Measurements from ENCODE around the gene BCAR1. TPM values are rescaled to one million over a fixed set of nuclear protein-coding genes. Genes with fewer than 3 reads are reported as not detected.
A peak's percentile ranks its signal among the peaks of the same experiment; 100 is the strongest.

Gene BCAR1
- total RNA-seq, 1 donor from 2014 or later, result 71.7 TPM

GRCh38 chr16:75197522-75198134 is 53.8 kb downstream of the BCAR1 start:
- DNase-seq (ENCODE audit: low spot score) (peak; percentile 18), ATAC-seq (no peak)
- intact Hi-C loops (cut with DNase I), result loop anchor here (10.0 kb wide), 1 partner anchor 567 kb away; no protein-coding TSS in a partner anchor

DNA sequence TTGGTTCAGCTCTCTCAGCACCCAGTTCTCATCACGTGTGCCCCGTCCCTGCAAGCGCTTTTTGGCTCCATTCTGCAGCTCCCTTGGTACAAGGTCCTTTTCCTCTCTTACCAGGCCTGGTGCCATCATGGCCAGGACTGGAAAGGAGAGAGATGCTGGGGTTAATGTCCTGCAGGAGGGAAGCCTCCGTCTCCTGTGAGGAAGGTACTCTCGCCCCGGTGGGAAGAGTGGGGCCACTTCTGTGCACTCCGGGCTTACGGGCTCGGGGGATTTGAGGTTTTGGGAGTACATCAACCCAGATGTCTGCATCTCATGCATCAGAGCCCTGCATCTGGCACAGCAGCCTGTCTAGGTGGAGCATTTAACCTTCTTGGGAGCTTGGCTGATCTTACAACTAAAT is 54.6 kb downstream of the BCAR1 start:
- intact Hi-C loops (cut with DNase I), result loop anchor here (10.0 kb wide), 1 partner anchor 568 kb away; no protein-coding TSS in a partner anchor
- peak; percentile 30 for DNase-seq (ENCODE audit: low spot score)
- no peak for ATAC-seq

GRCh38 chr16:75195811-75196790 is 55.3 kb downstream of the BCAR1 start:
- ATAC-seq (no peak), DNase-seq (ENCODE audit: low spot score) (peak; percentile 32)
- intact Hi-C loops (cut with DNase I), result loop anchor here (10.0 kb wide), 1 partner anchor 569 kb away; no protein-coding TSS in a partner anchor

GRCh38 chr16:75193730-75194444 is 57.5 kb downstream of the BCAR1 start:
- no peak for DNase-seq (ENCODE audit: low spot score)

DNA sequence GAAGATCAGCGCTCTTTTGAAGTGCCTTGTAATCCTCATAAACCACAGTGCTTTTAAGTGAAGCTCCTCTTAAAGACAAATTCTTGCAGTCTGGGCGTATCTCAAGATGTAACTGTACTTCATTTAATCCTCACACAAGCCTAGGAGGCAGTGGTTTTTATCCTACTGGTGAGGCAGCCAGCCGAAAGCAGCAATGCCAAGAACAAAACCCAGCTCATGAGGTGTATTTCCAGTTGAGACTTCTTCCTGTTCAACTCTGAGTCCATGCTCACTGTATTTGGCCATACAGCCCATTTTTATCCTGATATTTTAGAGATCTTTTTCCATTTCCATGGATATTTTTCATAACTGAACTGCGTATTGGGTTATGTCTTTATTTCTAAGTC is 58.2 kb downstream of the BCAR1 start:
- ATAC-seq, result no peak
- no peak for DNase-seq (ENCODE audit: low spot score)
- intact Hi-C loops (cut with DNase I), result loop anchor here (10.0 kb wide), 1 partner anchor 572 kb away; no protein-coding TSS in a partner anchor

More at GRCh38 chr16:75193730-75194444, 57.5 kb downstream of the BCAR1 start:
- intact Hi-C loops (cut with DNase I), result loop anchor here (10.0 kb wide), 1 partner anchor 571 kb away; no protein-coding TSS in a partner anchor
- no peak for ATAC-seq

DNA sequence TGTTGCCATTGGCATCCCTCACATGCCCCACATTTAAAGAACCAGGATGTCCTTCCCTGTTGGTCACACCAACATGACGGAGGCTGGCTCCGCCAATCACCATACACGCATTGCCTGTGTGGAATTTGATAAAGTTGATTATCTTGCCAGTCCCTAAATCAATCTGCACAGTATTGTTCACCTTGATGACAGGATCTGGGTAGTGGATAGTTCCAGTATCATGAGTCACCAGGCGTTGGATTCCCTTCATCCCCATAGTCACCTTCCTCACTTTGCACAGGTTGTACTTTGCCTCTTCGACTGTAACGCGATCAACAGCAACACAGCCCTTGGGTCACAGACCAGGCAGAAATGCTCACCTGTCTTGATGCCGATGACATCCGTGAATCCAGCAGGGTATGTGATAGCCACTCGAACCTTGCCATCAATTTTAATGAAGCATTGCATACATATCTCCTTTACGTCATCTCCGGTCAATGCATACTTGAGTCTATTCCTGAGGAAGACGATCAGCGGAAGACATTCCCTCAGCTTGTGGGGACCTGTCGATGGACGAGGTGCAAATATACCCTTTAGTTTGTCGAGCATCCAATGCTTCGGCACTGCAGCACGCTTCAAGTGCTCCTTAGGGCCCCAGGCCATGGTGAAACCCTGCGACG is 58.7 kb downstream of the BCAR1 start:
- no peak for DNase-seq (ENCODE audit: low spot score)
- intact Hi-C loops (cut with DNase I), result loop anchor here (10.0 kb wide), 1 partner anchor 572 kb away; no protein-coding TSS in a partner anchor

GRCh38 chr16:75189638-75190245 is 61.7 kb downstream of the BCAR1 start:
- intact Hi-C loops (cut with DNase I), result loop anchor here (10.0 kb wide), 1 partner anchor 575 kb away; no protein-coding TSS in a partner anchor
- no peak for DNase-seq (ENCODE audit: low spot score)

More for the DNA sequence above, 58.7 kb downstream of the BCAR1 start:
- ATAC-seq, result no peak

GRCh38 chr16:75188832-75189477 is 62.5 kb downstream of the BCAR1 start:
- DNase-seq (ENCODE audit: low spot score), result no peak
- ATAC-seq, result no peak
- intact Hi-C loops (cut with DNase I), result no loop called here

More at GRCh38 chr16:75189638-75190245, 61.7 kb downstream of the BCAR1 start:
- ATAC-seq, result no peak

- intact Hi-C loops (cut with DNase I), result no loop called here
- no peak for ATAC-seq
- DNase-seq (ENCODE audit: low spot score), result no peak
Observed at GRCh38 chr16:75181630-75182029, 69.8 kb downstream of the BCAR1 start.

GRCh38 chr16:75179208-75179607 is 72.2 kb downstream of the BCAR1 start:
- ATAC-seq (no peak), DNase-seq (ENCODE audit: low spot score) (no peak)
- intact Hi-C loops (cut with DNase I), result no loop called here

Other genes starting within 250 kb of the BCAR1 start
- 12.1 TPM for gene LDHD, start 134.8 kb downstream of the BCAR1 start, total RNA-seq
- gene ZFP1, start 103.1 kb downstream of the BCAR1 start, total RNA-seq, result 19.0 TPM
- 7.3 TPM for gene CTRB2, start 44.5 kb downstream of the BCAR1 start, total RNA-seq
- 2.7 TPM for gene CTRB1, start 32.6 kb downstream of the BCAR1 start, total RNA-seq
- gene CFDP1, start 181.9 kb upstream of the BCAR1 start, total RNA-seq, result 73.7 TPM
- 29.8 TPM for gene TMEM170A, start 213.1 kb upstream of the BCAR1 start, total RNA-seq
- 0.58 TPM for gene CHST6, start 243.8 kb upstream of the BCAR1 start, total RNA-seq

Data from sciatic nerve (tissue), 2 donors.